Mesenteric fat pad (tissue), 1 donor: Measurements from ENCODE around the gene CLHC1. TPM values are rescaled to one million over a fixed set of nuclear protein-coding genes. Genes with fewer than 3 reads are reported as not detected.
"Not testable (repeated sequence)": the region's sequence is repeated elsewhere in the genome, so short reads cannot be mapped to it uniquely, and the experiment has no call there.

Experiments used
- DNase-seq: peaks from one replicate; pipeline ENCODE4 v3.0.0-alpha.2; 2020; ENCODE audit warnings: low spot score
- total RNA-seq: library from RNA; stranded (reverse); fragmentation: NEBNext Ultra II Directional; extraction: Animal tissue kit (Norgen Biotek cat#: 25700); gene quantifications from one replicate; pipeline ENCODE4 v1.2.1, GENCODE V29; 2021
- donor health status: DM: yes; HTN: yes; CAD: no.

The CLHC1 gene
- total RNA-seq, 1 donor from 2014 or later, result 5.2 TPM

DNA sequence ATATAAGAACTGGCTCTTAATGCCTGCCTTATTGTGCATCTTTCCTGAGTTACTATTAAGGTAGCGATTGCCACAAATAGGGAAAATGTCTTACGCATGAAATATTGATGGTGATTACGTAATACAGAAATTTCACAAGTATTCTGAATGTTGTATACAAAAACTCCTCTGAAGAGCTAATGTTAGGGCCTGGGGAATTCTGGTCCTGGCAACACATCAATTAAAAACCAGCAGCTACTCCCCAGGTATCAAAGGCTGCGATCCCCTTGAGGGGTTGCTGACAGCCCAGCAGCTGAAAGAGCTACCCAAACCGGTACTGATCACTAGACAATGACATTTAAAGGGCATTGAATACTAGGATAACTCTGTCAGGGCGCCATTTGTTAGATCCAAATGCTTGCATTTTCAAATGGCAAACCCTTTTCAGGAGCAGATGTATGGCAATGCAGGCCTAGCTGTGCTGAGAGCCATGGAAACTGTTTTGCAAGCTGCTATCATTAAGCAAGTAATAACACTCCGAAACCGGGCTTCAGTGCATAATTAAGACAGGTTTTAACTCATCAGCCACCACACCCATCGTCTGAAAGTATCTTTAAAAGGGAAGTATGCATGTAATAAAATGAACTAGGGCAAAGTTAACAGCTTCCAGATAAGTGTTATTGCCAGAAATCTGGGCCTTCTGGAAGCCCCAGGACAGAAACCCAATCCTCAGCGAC, 78.4 kb downstream of the CLHC1 start:
- DNase-seq, result no peak

- no peak for DNase-seq
Measured at GRCh38 chr2:55152475-55153412, 79.3 kb downstream of the CLHC1 start.

DNA sequence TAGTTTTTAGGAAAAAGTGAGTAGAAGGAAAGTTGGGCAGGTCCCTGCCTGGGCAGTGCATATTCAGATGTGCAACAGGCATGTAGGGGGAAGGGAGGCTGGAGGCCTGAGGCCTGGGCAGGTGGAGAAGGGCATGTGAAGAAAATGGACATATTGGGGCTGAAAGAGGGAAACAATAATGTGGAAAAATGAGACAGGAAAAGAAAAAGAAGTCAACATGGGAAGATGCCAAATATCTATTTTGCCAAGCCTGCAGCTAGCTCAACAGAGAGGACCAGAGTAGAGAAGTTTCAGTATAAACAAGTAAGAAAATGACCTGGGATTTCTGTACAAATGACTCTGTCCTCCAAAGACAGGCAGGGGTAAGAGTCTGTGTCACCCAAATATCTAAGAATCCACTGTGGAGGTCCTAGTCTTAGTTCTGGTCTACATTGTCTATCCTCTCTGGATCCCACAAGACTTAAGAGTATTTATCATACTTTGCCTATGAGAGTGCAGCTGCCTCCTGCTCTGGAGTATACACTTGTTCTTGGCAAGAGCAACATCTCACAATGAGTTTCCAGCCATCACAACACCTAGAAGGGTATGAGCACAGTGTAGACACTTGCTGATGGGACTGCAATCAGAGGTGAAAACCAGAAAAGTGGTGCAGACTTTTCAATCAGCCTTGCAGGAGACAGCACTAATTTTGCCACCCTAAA, 80.2 kb downstream of the CLHC1 start:
- no peak for DNase-seq

- DNase-seq, result no peak
Measured at GRCh38 chr2:55150834-55151233, 81.3 kb downstream of the CLHC1 start.

DNA sequence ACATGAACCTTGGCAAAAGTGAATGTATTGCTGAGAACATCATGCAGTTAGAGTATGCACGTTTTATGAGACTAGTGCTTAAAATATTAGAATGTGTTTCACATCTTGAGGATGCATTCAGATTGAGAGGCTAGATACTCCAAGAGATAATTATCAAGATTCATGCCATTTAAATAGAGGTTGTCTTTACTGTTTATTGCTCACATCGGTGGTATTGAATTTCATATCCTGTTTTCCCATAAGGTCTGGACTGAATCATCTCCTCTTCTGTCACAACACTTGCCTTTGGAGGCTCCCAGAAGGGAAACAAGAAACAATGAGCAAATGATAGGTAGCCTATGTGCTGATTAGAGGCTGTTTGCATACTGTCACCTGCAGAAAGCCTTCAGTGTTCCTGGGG, 83.8 kb downstream of the CLHC1 start:
- DNase-seq, result no peak

GRCh38 chr2:55147531-55147930, 84.6 kb downstream of the CLHC1 start:
- DNase-seq, result no peak

GRCh38 chr2:55147041-55147440, 85.1 kb downstream of the CLHC1 start:
- no peak for DNase-seq

DNA sequence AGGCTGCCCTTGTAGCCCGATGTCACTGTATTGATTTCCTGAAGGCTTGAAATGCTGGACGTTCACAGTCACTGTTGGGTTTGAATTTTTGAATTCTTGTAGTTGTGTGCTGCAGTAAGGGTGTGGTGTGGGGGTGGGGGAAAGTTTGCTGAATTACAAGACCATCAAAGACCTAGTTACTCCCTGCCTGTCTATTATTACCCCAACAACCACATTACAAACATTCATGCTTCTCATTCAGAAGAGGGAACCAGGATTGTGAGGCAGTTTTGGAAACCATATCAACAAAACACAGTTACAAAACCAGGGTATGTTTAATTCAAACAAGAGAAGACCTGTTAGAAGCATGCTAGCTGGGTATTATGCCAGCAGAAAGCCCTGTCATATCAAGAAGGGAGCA, 85.8 kb downstream of the CLHC1 start:
- no peak for DNase-seq

GRCh38 chr2:55144922-55145820, 86.9 kb downstream of the CLHC1 start:
- DNase-seq, result no peak

- DNase-seq, result not testable (repeated sequence)
Measured at GRCh38 chr2:55143706-55144105, 88.4 kb downstream of the CLHC1 start.

- no peak for DNase-seq
Measured at GRCh38 chr2:55142518-55142917, 89.6 kb downstream of the CLHC1 start.

GRCh38 chr2:55141572-55142413, 90.3 kb downstream of the CLHC1 start:
- DNase-seq, result no peak

GRCh38 chr2:55140316-55141219, 91.5 kb downstream of the CLHC1 start:
- no peak for DNase-seq

GRCh38 chr2:55139305-55139704, 92.8 kb downstream of the CLHC1 start:
- no peak for DNase-seq

DNA sequence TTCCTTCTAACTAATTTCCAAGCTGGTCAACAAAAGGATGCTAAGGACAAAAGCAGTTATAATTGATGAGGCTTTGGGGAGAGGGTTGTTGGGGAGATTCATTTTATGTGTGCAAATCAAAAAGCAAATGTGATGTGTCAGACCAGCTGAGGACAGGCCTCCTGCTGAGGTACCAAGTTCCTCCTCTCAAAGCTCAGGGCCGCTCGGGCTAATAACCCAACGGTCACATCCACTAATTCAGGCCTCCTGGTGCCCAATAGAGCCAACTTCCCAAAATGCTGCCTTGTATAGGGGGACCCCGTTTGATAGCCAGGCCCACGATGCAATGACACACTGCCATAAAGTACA, 93.2 kb downstream of the CLHC1 start:
- DNase-seq, result no peak

- DNase-seq, result no peak
Measured at GRCh38 chr2:55138014-55138881, 93.8 kb downstream of the CLHC1 start.

DNA sequence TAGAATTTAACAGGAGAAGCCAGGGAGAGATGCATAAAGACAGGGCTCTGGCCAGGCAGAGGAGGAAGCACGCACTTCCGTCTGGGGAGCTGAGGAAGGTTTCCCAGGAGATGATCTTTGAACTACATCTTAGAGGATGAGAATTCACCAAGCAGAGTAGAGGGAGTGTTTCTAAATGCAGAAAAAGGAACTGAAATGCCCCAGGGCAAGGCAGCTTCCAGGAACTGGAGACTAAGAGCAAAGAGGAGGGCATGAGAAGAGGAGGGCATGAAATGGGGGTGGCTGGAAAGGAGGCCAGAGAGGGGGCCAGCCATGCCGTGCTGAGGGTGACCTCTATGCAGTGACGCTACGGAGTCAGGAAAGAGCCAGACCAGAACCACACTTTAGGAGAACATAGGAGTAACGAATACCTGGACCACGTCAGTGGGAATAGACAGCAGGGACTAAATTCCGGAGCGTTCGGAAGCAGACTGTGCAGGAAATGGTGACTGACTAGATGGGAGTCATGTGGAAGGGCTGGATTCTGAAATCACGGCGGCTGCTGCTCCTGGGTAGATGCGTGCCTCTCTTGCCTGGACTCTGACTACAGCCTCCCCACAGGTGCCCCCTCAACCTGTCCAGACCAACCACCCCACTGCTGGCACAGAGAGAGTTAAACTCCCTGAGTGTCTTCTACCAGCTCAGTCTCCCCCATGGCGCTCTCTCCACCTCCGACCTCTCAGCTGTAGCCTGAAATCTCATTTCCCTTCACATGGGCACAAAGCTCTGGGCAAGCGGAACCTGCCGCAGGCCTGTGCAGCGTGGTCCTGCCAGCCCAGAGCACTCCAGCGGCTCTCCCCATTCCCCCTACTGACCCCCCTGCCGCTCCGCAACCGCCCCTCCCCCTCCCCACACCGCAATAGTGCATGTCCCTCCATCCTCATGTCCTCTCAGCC, 94.8 kb downstream of the CLHC1 start:
- DNase-seq, result no peak
